CD4-positive, alpha-beta T cell (primary cell): Measurements from ENCODE around the gene TRIM67. TPM values are rescaled to one million over a fixed set of nuclear protein-coding genes. Genes with fewer than 3 reads are reported as not detected.

ENCODE experiments used
- ATAC-seq: fragments of 200-7000 bp; cut with Tn5 transposase; one replicate; pipeline ENCODE4 v1.10.0; 2022; ENCODE audit warnings: mild to moderate bottlenecking; ENCODE audit not compliant: poor library complexity
- CTCF ChIA-PET: fragments of 350-600 bp; sonication (Branson Sonifier 250); formaldehyde crosslinking; loops from one replicate; lab custom pipeline; 2021; ENCODE audit warnings: antibody characterized with exemption, inconsistent platforms; lab: Charles Lee
- POLR2A ChIA-PET: fragments of 350-600 bp; sonication (Branson Sonifier 250); formaldehyde crosslinking; loops from one replicate; lab custom pipeline; 2021; ENCODE audit warnings: antibody characterized with exemption, inconsistent platforms; lab: Charles Lee
- DNase-seq, 14 experiments: peaks; one replicate each; pipeline ENCODE4 v3.0.0-alpha.2; 2013 to 2020; ENCODE audit warnings: mixed read lengths in 2 of 14
- H3K27ac ChIP-seq, 2 donors: one replicate each; pipeline versions ENCODE4 v1.5.1 to v1.7.0; 2013; ENCODE audit warnings: low read length in 2 of 2, low read depth in 1 of 2, mild to moderate bottlenecking in 1 of 2
- H3K27me3 ChIP-seq, 2 experiments: 1 replicate in 1 of 2; 2 replicates in 1 of 2; pipeline versions ENCODE4 v1.6.1 to v1.7.0; 2013; ENCODE audit warnings: low read length in 2 of 2, control low read depth in 1 of 2, mild to moderate bottlenecking in 1 of 2, moderate library complexity in 1 of 2; ENCODE audit not compliant: insufficient read depth in 2 of 2, control insufficient read depth in 1 of 2
- H3K36me3 ChIP-seq: one replicate; pipeline ENCODE4 v1.6.1; 2013; ENCODE audit warnings: low read length, control low read depth; ENCODE audit not compliant: insufficient read depth
- H3K4me1 ChIP-seq: one replicate; pipeline ENCODE4 v1.6.1; 2013; ENCODE audit warnings: low read length, control low read depth; ENCODE audit not compliant: insufficient read depth
- H3K4me3 ChIP-seq: one replicate; pipeline ENCODE4 v1.5.1; 2013; ENCODE audit warnings: mild to moderate bottlenecking, low read length, moderate library complexity
- H3K9me3 ChIP-seq, 2 experiments: 1 replicate in 1 of 2; 2 replicates in 1 of 2; pipeline versions ENCODE4 v1.6.1 to v1.7.0; 2013; ENCODE audit warnings: low read length in 2 of 2, mild to moderate bottlenecking in 2 of 2, control low read depth in 1 of 2, moderate library complexity in 1 of 2; ENCODE audit not compliant: control insufficient read depth in 1 of 2, insufficient read depth in 1 of 2
- H3K27ac Mint-ChIP-seq: one replicate; pipeline ENCODE4 v1.8.0; 2020; ENCODE audit warnings: mixed read lengths
- H3K27me3 Mint-ChIP-seq: one replicate; pipeline ENCODE4 v1.8.0; 2021; ENCODE audit warnings: mixed read lengths
- H3K36me3 Mint-ChIP-seq: one replicate; pipeline ENCODE4 v1.8.0; 2021; ENCODE audit warnings: low read depth, mixed read lengths
- H3K4me1 Mint-ChIP-seq: one replicate; pipeline ENCODE4 v1.8.0; 2021; ENCODE audit warnings: low read depth, mixed read lengths
- H3K4me3 Mint-ChIP-seq: one replicate; pipeline ENCODE4 v1.8.0; 2020; ENCODE audit warnings: mild to moderate bottlenecking, mixed read lengths
- H3K9me3 Mint-ChIP-seq: one replicate; pipeline ENCODE4 v1.8.0; 2020; ENCODE audit warnings: mixed read lengths
- intact Hi-C, 2 experiments: fragments of 100-400 bp; cut with DNase I in 1 of 2; cut with micrococcal nuclease in 1 of 2; formaldehyde crosslinking; loops; one replicate each; pipeline versions ENCODE4 v1.15.1 to v1.9.0; 2023 to 2025; cut with DNase I, micrococcal nuclease
- total RNA-seq, 174 experiments: library from RNA in 2 of 174; stranded (reverse) in 2 of 174; gene quantifications; one replicate each; pipeline ENCODE4 v1.2.3 and lab custom pipeline; 2021 to 2026
- TF ChIP-seq, protein P1 (sequence below): fragments of 200-600 bp; IDR thresholded peaks from one replicate; pipeline ENCODE4 v1.8.0; 2022; ENCODE audit warnings: antibody characterized with exemption, mild to moderate bottlenecking

TRIM67 gene
- total RNA-seq, 2 experiments from 2014 or later = not detected

DNA sequence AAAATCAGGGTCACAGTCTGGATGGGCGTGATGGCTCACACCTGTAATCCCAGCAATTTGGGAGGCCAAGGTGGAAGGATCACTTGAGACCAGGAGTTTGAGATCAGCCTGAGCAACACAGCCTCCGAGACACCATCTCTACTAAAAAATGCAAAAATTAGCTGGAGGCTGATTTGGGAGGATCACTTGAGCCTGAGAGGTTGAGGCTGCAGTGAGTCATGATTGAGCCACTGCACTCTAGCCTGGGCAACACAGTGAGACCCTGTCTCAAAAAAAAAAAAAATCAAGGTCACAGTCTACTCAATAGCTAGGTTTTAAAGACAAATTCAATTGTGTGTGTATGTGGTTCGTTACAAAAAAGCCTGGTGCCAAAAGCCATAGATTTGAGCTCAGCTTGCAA, 34.4 kb downstream of the TRIM67 start:
- ATAC-seq (no peak), DNase-seq (no peak)
- intact Hi-C loops = no loop called here
- H3K9me3 Mint-ChIP-seq = no peaks in the 10 kb centered on the region
- H3K36me3 Mint-ChIP-seq = no peaks in the 10 kb centered on the region
- H3K27me3 Mint-ChIP-seq = peaks cover 2% of the 10 kb centered on the region
- no peaks in the 10 kb centered on the region for H3K36me3 ChIP-seq
- TF ChIP-seq, protein P1, sequence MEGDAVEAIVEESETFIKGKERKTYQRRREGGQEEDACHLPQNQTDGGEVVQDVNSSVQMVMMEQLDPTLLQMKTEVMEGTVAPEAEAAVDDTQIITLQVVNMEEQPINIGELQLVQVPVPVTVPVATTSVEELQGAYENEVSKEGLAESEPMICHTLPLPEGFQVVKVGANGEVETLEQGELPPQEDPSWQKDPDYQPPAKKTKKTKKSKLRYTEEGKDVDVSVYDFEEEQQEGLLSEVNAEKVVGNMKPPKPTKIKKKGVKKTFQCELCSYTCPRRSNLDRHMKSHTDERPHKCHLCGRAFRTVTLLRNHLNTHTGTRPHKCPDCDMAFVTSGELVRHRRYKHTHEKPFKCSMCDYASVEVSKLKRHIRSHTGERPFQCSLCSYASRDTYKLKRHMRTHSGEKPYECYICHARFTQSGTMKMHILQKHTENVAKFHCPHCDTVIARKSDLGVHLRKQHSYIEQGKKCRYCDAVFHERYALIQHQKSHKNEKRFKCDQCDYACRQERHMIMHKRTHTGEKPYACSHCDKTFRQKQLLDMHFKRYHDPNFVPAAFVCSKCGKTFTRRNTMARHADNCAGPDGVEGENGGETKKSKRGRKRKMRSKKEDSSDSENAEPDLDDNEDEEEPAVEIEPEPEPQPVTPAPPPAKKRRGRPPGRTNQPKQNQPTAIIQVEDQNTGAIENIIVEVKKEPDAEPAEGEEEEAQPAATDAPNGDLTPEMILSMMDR = no peak
- H3K4me3 ChIP-seq = no peak overlapping the region
- no peak overlapping the region for H3K4me3 Mint-ChIP-seq
- POLR2A ChIA-PET = no interaction called here
- no peaks in the 10 kb centered on the region for H3K4me1 Mint-ChIP-seq
- CTCF ChIA-PET = no interaction called here
- H3K27ac ChIP-seq = no peak overlapping the region
- no peak overlapping the region for H3K27ac Mint-ChIP-seq
- H3K4me1 ChIP-seq = no peaks in the 10 kb centered on the region
- H3K27me3 ChIP-seq = peaks cover 0 to 2% of the 10 kb centered on the region in 2 experiments
- H3K9me3 ChIP-seq = no peaks in the 10 kb centered on the region

DNA sequence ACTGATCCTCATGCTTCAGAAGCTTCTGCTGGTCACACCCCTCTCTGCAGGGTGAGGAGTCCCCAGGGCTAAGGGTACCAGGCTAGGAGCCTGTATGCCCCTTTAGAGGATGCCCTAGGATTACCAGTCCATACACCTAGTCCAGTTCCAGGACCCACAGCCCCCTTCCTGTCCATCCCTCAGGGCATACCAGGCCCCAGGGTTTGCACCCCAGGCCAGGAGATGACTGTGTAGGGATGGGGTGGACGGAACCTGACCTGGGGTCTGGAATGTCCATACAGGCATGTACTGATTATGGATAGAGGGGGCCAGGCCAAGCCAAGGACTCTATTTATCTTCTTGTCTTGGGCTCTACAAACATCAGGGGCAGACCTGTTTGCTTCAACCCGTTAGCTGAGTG, 34.9 kb downstream of the TRIM67 start:
- Mint-ChIP-seq H3K36me3 (no peaks in the 10 kb centered on the region), H3K27ac (no peak overlapping the region), H3K4me3 (no peak overlapping the region), H3K27me3 (no peaks in the 10 kb centered on the region), H3K4me1 (peaks cover 2% of the 10 kb centered on the region), H3K9me3 (no peaks in the 10 kb centered on the region)
- CTCF ChIA-PET = no interaction called here
- Histone ChIP-seq H3K9me3 (no peaks in the 10 kb centered on the region), H3K4me3 (no peak overlapping the region), H3K27ac (no peak overlapping the region), H3K27me3 (peaks cover 0 to 2% of the 10 kb centered on the region in 2 experiments), H3K36me3 (no peaks in the 10 kb centered on the region), H3K4me1 (peaks cover under 1% of the 10 kb centered on the region)
- DNase-seq (no peak), ATAC-seq (no peak)
- TF ChIP-seq, protein P1 = no peak
- intact Hi-C loops = no loop called here
- POLR2A ChIA-PET = no interaction called here

- peak in 1 of 14 experiments; percentile 2 for DNase-seq
- TF ChIP-seq, protein P1 = no peak
- Histone ChIP-seq H3K27me3 (peaks cover 0 to 2% of the 10 kb centered on the region in 2 experiments), H3K36me3 (no peaks in the 10 kb centered on the region), H3K4me1 (peaks cover 10% of the 10 kb centered on the region), H3K9me3 (no peaks in the 10 kb centered on the region), H3K27ac (no peak overlapping the region), H3K4me3 (no peak overlapping the region)
- ChIA-PET POLR2A (no interaction called here), CTCF (no interaction called here)
- Mint-ChIP-seq H3K27ac (no peak overlapping the region), H3K27me3 (peaks cover 6% of the 10 kb centered on the region), H3K4me3 (no peak overlapping the region), H3K4me1 (peaks cover 8% of the 10 kb centered on the region), H3K36me3 (no peaks in the 10 kb centered on the region), H3K9me3 (no peaks in the 10 kb centered on the region)
- intact Hi-C loops = no loop called here
- no peak for ATAC-seq
These were observed 38.0 kb downstream of the TRIM67 start for GRCh38 chr1:231199868-231200267.
